ENCODE measurements around the gene ERMAP.

DNA sequence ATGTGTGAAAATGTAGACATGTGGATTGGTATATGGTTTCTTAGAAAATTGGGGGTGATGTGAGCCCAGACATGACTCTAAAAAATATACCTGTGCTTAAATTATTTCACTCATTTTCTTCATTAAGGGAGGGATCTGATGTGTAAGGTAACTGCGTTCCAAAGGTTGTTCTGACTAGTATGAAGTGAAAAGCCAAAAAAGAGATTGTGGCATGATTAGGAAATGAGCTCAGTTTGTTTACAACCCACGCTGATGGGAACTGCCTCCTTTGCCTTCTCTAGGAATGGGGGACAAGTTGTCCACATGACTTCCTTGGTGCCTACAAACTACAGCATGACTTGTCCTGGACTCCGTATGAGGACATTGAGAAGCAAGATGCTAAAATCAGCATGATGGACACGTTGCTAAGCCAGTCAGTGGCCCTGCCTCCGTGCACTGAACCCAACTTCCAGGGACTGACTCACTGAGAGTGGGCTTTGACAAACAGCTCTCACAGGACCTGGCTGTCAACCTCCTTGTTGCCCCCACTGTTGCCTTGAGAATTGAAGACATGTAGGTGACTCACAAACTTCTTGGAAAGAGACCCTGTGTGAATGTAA, 41.9 kb upstream of the ERMAP start:
- TF ChIP-seq ZNF274 (IDR thresholded peaks at IDR 0.05; ENCODE audit: low read depth, low read length) (no peak), SUZ12 (IDR thresholded peaks at IDR 0.05; ENCODE audit: extremely low read depth, insufficient read depth, insufficient read length) (no peak), YY1 (IDR thresholded peaks at IDR 0.05; ENCODE audit: insufficient read depth, insufficient read length) (no peak)

Data from NT2/D1 (cell line).